ENCODE measurements around the gene TRERF1. TPM values are rescaled to one million over a fixed set of nuclear protein-coding genes. Genes with fewer than 3 reads are reported as not detected.

The TRERF1 gene
- polyA plus RNA-seq, 3 donors = 0.58 to 10.0 (median 2.0) TPM

DNA sequence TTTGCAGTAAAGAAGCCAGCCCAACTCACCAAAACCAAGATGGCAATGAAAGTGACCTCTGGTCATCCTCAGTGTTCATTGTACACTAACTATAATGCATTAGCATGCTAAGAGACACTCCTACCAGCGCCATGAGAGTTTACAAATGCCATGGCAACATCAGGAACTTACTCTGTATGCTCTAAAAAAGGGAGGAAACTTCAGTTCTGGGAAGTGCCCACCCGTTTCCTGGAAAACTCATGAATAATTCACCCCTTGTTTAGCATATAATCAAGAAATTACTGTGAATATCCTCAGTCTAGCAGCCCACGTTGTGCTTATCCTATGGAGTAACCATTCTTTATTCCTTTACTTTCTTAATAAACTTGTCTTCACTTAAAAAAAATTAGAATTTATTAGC, 19.4 kb upstream of the TRERF1 start:
- Histone ChIP-seq H3K36me3 (replicated peaks in 1 of 2; ENCODE audit: control insufficient read depth in 1 of 2, insufficient read depth in 2 of 2, low read length in 2 of 2) (no peaks in the 10 kb centered on the region), H3K4me2 (replicated peaks; ENCODE audit: extremely low read depth, low read length, poor library complexity, severe bottlenecking) (no peak overlapping the region), H3K4me3 (replicated peaks in 1 of 3; ENCODE audit: low read depth in 2 of 3, low read length in 3 of 3) (no peak overlapping the region), H3K79me2 (ENCODE audit: insufficient read depth, low read length) (no peaks in the 10 kb centered on the region), H2AFZ (ENCODE audit: insufficient read depth, low read depth, low read length, poor library complexity, severe bottlenecking) (no peak overlapping the region), H3K27me3 (ENCODE audit: control insufficient read depth in 2 of 2, insufficient read depth in 2 of 2, low read length in 2 of 2) (no peaks in the 10 kb centered on the region), H3K27ac (ENCODE audit: low read depth in 1 of 2, low read length in 2 of 2) (no peak overlapping the region), H3K4me1 (ENCODE audit: control insufficient read depth in 1 of 2, insufficient read depth in 2 of 2, low read length in 2 of 2) (no peaks in the 10 kb centered on the region), H3K9me3 (replicated peaks in 1 of 2; ENCODE audit: control insufficient read depth in 1 of 2, insufficient read depth in 1 of 2, low read length in 2 of 2) (peaks cover 0 to 11% of the 10 kb centered on the region in 2 donors), H4K20me1 (ENCODE audit: insufficient read depth, low read length) (no peaks in the 10 kb centered on the region), H3K9ac (ENCODE audit: insufficient read depth, low read length, poor library complexity, severe bottlenecking) (no peak overlapping the region)
- Mint-ChIP-seq H3K36me3 (no peaks in the 10 kb centered on the region), H3K4me1 (no peaks in the 10 kb centered on the region), H3K27me3 (ENCODE audit: low read depth in 3 of 3) (peaks cover 0 to 2% (median 0%) of the 10 kb centered on the region in 3 donors), H3K4me3 (no peak overlapping the region), H3K27ac (no peak overlapping the region), H3K9me3 (peaks cover 13 to 23% (median 18%) of the 10 kb centered on the region in 7 donors)
- DNase-seq = no peak
- intact Hi-C loops (cut with micrococcal nuclease) = no loop called here
- TF ChIP-seq, protein P1, sequence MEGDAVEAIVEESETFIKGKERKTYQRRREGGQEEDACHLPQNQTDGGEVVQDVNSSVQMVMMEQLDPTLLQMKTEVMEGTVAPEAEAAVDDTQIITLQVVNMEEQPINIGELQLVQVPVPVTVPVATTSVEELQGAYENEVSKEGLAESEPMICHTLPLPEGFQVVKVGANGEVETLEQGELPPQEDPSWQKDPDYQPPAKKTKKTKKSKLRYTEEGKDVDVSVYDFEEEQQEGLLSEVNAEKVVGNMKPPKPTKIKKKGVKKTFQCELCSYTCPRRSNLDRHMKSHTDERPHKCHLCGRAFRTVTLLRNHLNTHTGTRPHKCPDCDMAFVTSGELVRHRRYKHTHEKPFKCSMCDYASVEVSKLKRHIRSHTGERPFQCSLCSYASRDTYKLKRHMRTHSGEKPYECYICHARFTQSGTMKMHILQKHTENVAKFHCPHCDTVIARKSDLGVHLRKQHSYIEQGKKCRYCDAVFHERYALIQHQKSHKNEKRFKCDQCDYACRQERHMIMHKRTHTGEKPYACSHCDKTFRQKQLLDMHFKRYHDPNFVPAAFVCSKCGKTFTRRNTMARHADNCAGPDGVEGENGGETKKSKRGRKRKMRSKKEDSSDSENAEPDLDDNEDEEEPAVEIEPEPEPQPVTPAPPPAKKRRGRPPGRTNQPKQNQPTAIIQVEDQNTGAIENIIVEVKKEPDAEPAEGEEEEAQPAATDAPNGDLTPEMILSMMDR (IDR thresholded peaks at IDR 0.05) = no peak
- WGBS (ENCODE audit: insufficient coverage) = 100% methylated on average over 1 of the region's 3 CpGs

DNA sequence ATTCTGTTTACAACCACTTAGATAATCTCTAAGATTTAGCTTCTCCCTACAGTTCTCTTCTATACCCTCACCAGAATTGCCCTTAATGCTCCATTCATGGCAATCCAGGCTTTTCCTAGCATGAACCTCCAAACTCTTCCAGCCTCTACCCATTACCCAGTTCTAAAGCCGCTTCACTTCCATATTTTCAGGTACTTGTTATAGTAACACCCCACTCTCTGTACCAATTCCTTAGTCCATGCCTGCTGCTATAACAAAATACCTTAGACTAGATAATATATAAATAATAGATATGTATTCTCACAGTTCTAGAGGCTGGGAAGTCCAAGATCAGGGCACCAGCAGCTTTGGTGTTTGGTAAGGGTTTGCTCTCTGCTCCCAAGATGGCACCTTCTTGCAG, 16.5 kb upstream of the TRERF1 start:
- Histone ChIP-seq H2AFZ (ENCODE audit: insufficient read depth, low read depth, low read length, poor library complexity, severe bottlenecking) (no peak overlapping the region), H3K4me3 (replicated peaks in 1 of 3; ENCODE audit: low read depth in 2 of 3, low read length in 3 of 3) (no peak overlapping the region), H4K20me1 (ENCODE audit: insufficient read depth, low read length) (no peaks in the 10 kb centered on the region), H3K27ac (ENCODE audit: low read depth in 1 of 2, low read length in 2 of 2) (no peak overlapping the region), H3K4me1 (ENCODE audit: control insufficient read depth in 1 of 2, insufficient read depth in 2 of 2, low read length in 2 of 2) (no peaks in the 10 kb centered on the region), H3K9ac (ENCODE audit: insufficient read depth, low read length, poor library complexity, severe bottlenecking) (no peak overlapping the region), H3K79me2 (ENCODE audit: insufficient read depth, low read length) (no peaks in the 10 kb centered on the region), H3K4me2 (replicated peaks; ENCODE audit: extremely low read depth, low read length, poor library complexity, severe bottlenecking) (no peak overlapping the region), H3K36me3 (replicated peaks in 1 of 2; ENCODE audit: control insufficient read depth in 1 of 2, insufficient read depth in 2 of 2, low read length in 2 of 2) (no peaks in the 10 kb centered on the region), H3K27me3 (ENCODE audit: control insufficient read depth in 2 of 2, insufficient read depth in 2 of 2, low read length in 2 of 2) (no peaks in the 10 kb centered on the region), H3K9me3 (replicated peaks in 1 of 2; ENCODE audit: control insufficient read depth in 1 of 2, insufficient read depth in 1 of 2, low read length in 2 of 2) (peaks cover 0 to 11% of the 10 kb centered on the region in 2 donors)
- intact Hi-C loops (cut with micrococcal nuclease) = no loop called here
- WGBS (ENCODE audit: insufficient coverage) = no CpG with 5 or more reads among the region's 1 CpG
- Mint-ChIP-seq H3K27ac (no peak overlapping the region), H3K36me3 (no peaks in the 10 kb centered on the region), H3K4me1 (no peaks in the 10 kb centered on the region), H3K9me3 (peaks cover 13 to 25% (median 21%) of the 10 kb centered on the region in 7 donors), H3K27me3 (ENCODE audit: low read depth in 3 of 3) (peaks cover 1 to 2% (median 2%) of the 10 kb centered on the region in 3 donors), H3K4me3 (no peak overlapping the region)
- TF ChIP-seq, protein P1 (IDR thresholded peaks at IDR 0.05) = no peak
- DNase-seq = no peak
